Measurements from ENCODE around the gene LYL1.
A peak's percentile ranks its signal among the peaks of the same experiment; 100 is the strongest.

Gene LYL1

DNA sequence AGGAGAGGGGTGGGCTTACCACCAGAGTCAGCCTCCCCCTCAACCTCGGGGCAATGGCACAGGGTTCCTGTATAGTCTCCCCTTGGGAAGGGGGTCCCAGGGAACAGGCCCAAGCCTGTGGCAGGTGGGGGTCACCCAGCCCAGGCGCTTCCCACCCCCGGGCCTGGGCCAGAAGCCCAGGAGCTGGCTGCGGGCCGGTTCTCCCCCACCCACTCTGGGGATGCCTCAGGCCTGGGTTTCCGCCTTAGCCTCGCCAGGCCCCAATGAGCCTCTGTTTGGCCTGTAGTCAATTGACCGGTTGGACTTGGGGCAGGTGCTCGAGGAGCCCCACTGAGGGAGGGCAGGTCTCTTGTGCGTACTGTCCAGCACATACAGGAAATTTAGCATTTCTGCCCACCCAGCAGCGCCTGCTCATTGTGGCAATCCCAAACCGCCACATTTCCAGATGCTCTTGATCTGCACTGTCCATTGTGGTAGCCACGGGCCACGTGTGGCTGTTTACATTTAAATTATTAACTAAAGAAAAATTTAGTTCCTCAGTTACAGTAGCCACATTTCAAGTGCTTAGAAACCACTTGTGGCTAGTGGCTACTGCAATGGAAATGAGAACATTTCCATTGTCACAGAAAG is 9.9 kb downstream of the LYL1 start:
- DNase-seq (ENCODE audit: low read depth), result no peak

DNA sequence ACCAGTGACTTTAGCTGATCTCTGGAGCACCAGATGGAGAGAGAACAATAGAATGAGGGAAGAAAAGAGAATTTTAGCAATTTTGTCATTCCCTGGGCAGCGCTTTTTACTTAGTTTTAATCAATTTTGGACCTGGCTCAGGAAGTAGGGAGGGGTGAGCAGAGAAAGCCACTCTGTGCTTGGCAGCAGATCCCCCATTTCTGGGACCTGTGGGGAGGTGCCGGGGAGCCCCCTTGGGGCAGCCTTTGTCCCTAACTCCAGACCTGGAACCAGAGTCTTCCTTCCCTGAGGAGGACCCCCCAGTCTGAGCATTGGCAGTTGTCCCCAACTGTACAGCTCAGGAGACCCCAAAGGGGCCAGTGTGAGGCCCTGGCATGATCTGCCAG is 10.5 kb downstream of the LYL1 start:
- DNase-seq (ENCODE audit: low read depth), result no peak

DNA sequence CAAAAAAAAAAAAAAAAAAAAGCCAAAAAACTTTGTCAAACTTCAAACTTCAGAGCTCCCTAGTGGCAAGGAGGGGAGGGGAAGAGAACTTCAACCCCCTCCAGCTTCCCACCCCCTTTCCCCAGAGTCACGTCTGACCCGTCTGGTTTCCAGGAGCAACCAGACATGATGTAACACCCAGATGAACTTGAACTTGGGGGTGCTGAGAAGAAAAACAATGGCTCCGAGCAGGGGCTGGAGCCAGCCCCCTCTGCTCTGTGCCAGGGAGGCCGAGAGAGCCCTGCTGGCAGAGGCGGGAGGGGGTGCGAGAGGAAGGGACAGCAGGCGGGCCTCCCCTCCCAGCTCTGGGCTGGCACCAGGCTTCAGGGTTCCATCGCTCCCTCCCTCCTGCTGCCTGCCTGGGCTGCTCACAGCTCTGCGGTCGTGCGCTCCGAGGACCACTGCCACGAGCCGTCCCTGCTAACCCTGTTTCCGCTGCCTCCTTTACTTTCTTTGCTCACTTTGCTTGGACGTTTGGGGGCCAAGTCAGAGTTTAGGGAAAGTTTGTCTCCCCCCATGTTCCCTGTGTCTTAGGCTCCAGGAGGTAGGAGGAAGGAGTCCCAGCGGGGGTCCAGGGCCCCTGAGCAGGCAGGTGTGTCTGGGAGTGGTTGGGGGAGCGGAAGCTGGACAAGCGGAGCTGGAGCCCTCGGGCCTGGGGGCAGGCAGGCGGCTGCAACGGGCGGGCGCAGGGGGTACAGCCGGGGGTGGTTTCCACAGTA is 11.1 kb downstream of the LYL1 start:
- DNase-seq (ENCODE audit: low read depth), result no peak

DNA sequence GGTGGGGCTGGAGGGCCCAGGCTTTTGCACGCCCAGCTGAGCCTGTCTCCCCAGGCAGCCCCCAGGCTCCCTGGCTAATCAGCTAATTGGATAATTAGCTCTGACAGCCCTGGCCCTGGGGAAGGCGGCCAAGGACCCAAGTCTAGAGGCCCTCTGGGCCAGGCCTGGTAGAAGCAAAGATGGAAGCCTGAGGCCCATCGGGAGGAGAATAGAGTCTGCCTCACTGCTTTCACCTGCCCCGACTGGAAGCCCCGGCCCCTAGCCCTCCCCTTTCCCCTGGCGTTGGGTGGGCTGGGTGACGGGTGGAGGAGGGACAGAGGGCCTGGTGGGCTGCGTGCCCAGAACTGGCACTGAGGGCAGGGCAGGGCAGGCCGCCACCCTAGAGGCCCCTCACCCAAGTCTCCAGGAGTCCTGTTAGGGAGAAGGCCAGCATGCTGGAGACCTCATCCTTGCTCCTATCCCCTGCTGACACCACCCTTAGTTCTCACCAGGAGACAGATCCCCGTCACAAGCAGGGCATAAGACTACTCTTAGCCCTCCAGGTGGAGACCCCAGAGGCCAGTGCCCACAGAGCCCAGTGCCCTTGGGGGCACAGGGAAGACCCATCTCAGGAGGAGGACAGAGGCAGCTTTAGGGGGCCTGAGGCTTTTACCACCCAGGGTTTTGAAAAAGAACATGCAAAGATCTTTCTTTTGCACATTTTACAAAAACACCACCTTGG is 12.0 kb downstream of the LYL1 start:
- no peak for DNase-seq (ENCODE audit: low read depth)

DNA sequence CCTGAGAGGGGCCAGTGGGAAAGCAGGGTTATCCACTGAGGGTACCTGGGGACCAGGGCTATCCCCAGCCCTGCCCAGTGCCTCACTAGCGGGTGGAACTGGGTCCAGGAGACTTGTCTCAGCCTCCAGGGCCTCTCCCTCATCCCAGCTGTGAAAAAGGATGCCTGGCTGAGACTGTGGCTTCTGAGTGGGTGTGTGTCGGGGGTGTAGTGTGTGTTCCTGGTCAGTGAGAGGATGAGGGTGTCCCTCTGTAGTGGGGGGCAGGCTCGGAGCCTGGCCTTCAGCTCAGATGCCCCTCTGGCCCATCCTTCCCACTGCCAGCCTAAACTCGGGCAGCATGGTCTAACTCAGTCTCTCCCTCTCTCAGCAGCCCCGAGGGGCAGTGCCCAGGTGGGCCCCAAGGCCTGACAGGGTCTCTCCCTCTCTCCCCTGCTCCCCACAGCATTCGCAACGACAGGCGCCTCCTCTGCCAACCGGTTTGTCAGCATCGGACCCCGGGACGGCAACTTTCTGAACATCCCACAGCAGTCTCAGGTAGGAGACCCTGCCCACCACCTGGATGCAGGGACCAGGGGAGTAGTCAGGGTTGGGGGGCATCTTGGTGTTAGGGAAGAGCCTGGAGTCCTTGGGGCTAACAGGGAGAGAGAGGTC is 12.7 kb downstream of the LYL1 start:
- no peak for DNase-seq (ENCODE audit: low read depth)

DNA sequence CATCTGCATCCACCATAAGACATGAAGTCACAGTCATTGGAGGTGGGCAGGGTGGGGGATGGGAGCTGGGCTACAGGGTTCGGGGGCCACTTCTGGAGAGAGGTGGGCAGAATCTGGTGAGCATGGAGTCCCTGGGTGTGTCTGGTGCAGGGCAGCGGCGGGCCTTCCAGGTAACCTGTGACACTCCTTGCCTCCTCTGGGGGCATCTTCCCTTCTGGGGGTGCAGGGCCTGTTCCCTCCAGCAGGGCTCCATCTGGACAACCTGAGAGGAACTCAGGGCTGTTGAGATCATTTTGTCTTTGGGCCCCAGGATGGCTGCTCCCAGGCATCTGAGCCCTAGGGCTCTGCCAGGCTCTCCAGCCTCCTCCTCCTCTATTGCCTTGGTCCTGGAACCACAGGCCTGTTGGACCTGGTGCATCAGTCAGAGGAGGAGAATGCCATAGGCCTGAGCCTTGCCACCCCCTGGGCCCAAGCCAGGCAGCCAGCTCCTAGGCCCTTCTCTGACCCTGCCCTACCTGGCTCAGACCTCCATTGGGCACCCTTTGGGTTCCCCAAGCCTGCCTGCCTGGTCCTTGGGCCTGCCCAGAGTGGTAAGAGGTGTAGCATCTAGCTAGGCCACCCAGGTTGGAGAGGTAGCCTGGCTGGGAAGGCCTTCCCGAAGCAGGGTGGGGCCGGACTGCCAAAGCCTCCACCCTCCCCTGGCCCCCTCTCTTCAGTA is 13.4 kb downstream of the LYL1 start:
- DNase-seq (ENCODE audit: low read depth), result peak; percentile 64

DNA sequence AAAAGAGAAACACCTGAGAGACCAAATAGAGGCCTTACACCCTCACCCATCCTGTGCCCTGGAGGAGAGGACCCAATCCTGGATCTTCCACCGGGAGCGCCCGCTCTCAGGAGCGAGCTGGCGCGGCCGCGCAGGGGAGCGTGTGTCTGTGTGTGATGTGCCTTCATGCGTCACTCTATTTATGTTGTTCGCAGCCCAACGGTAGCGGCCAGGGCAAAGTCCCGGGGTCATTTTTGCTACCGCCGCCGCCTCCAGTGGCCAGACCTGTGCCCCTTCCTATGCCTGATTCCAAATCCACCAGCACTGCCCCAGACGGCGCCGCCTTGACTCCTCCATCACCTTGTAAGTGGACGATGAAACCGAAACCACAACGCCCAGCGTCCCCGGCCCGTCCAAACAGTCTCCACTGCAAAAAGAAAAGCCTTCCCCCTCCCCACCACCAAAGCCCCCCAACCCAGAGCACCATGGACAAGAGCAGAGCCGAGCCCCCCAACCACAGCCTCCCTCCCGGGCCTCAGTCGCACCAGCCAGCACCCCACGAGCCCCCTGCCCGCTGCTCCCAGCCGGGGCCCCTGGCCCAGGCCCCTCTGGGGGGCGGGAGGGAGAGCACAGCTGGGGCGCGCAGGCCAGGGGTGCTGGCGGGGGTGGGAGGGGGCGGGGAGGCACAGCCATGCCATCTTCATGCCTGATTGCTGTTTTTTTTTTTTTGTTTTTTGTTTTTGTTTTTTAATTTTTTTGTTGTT is 14.7 kb downstream of the LYL1 start:
- no peak for DNase-seq (ENCODE audit: low read depth)

DNA sequence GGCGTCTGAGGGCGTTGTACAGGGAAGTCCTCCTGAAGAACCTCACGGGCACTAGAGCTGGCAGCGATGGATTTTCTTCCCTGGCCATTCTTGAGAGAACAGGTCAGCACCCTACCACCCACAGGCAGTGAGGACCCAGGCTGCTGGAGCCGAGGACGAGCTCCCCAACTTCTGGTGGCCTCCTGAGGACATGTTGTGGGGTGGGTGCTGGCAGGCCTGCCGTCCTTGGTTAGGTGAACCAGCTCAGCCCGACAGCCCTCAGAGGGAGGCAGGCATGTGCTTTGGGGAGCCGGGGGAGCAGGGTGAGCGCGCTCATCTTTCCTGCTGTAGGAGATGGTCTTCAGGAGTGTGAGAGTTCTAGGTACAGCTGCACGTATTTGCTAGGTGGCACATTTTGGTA is 15.4 kb downstream of the LYL1 start:
- DNase-seq (ENCODE audit: low read depth), result no peak

DNA sequence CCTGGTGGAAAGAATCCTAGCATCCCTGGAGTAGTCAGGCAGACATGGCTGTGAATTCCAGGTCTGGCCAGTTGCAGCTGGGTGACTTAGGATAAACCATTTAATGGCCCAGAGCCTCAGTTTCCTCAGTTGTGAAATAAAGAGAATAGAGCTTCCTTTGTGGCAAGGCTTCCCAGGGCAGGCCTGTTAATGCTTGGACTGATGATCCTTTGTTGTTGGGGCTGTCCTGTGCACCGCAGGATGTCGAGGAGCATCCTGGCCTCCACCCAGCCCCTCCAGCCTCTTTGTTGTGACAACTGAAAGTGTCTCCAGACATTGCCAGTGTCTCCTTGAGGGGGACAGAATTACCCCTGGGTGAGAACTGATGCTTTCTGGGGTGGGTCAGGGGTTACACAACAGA is 16.3 kb downstream of the LYL1 start:
- DNase-seq (ENCODE audit: low read depth), result no peak

DNA sequence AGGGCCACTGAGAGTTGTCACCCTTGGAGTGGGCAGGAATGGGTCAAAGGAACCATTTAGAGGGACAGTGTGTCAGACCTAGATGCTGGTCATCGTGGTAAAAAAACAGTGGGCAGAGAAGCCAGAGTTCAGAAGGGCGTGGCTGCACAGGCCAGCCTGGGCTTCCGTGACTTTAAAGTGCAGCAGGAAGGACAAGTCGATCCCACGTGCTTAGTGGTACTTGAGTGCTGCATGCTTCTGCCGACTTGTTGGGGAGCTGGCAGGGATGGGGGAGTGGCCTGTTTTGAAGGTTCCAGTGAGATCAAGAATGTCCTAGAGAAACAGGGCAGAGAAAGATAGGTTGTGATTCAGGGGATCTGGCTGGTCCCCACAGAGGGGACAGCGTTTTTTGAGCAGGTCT is 17.0 kb downstream of the LYL1 start:
- DNase-seq (ENCODE audit: low read depth), result no peak

DNA sequence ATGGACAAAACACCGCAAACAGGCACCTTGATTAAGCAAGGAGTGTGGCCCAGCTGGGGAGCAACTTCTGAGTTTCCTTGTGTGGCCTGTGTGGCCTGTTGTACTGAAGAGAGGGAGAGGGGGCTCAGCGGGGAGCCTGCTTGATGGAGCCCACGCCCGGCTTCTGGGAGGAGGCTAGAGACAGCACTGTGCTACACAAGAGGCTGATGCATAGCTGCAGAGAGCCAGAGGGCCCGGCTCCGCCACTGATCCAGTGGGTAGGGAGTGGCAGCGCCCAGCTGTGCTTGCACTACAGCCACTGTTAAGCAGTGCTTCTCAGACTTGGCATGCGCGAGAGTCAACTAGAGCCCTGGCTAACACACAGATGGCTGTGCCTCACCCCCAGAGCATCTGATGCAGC is 19.0 kb downstream of the LYL1 start:
- no peak for DNase-seq (ENCODE audit: low read depth)

DNA sequence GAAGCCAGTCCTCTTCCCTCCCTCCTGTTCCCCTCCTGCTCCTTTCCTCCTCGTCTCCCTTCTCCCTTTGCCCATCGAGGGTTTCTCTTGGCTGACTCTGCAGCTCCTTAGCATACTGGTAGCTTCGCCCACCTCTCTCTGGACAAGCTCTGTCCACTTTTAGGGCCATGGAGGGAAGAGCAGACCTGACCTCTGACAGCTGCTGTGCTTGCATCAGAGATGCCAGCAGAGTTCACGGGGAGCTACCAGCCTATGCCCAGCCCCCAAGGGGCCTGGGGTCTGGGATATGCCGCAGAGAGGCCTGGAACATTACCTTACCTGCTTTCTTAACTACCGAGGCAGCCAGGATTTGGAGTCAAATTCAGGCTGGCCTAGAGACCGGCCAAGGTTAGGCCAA is 19.7 kb downstream of the LYL1 start:
- DNase-seq (ENCODE audit: low read depth), result no peak

DNA sequence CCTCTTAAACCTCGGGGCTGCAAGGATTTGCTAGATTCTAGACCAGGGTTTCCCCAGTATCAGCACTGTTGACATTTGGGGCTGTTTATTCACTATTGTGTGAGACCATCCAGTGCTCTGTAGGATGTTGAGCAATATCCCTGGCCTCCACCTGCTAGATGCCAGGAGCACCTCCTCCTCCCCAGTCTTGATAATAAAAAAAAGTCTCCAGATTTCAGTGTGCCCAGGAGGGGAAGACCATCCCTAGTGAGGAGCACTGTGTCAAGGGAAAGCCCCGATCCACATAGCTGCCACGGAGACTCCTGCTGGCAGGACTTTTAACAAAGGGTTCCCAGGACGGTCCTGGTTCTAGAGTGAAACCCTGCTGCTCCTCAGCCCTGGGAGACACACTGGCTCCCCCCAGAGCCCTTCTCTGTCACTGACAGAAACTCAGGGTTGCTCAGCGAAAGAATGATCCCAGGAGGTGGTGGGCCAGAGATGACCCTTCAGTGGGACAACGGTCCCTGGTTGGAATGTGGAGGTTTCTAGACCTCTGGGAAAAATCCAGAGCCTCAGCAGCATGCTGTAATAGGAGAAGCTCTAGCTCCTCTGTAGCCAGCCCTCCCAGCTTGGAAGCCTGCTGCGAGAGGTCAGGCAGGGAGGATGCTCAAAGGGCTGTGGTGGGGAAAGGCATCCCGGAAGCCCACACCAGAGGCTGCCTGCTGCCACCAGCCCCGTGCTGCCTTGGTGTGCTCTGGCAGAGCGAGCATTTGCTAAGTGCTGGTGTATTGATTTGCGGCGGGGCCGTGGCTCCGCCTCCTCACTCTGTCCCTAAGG is 20.3 kb downstream of the LYL1 start:
- DNase-seq (ENCODE audit: low read depth), result peak; percentile 53

DNA sequence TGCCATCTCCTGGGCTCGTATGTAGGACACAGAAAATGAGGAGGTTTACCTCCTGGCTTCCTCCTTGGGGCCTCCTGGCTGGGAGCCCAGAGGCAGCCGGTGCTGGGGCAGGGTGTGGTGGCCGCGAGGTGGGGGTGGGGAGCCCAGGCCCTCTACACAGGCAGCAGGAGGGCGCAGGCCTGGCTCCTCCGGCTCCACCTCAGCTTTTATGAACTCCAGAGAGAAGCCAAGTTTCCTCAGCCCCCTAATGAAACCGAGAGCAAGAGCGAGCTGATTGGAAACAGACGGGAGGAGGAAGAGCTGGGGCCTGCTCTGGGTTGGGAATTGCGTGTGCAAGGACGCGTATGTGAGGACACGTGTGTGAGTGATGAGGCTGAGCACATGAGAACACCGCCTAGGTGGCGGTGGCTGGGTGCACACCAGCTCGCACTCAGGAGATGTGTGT is 23.1 kb downstream of the LYL1 start:
- no peak for DNase-seq (ENCODE audit: low read depth)

DNA sequence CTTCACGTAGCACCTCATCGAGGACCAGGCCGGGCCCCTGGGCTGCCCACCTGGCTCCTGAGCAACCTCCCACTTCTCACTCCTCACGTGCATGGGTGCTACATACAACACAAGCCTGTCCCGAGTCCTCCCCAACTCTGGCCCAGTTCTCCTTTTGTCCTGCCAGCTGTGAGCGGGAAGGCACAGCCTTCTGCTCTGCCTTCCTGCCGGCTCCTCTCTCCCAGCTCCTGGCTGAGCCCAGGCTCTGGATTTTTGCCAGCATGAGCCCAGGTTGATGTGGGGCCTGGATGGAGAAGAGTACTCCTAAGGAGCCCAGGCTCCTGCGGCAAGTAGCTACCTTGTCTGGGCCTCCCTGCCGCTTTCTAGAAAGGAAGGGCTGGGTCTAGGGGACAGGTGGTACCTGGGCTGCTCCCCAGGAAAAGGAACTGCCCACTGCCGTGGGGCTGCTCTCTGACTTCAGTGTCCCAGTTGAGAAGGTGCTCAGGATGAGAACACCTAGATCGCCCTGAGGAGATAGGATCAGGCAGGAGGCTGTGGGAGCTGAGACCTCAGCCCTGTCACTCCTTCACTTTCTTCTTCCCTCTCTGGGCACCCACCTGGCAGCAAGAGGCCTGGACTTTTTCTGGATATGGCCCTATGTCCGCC is 23.6 kb downstream of the LYL1 start:
- no peak for DNase-seq (ENCODE audit: low read depth)

DNA sequence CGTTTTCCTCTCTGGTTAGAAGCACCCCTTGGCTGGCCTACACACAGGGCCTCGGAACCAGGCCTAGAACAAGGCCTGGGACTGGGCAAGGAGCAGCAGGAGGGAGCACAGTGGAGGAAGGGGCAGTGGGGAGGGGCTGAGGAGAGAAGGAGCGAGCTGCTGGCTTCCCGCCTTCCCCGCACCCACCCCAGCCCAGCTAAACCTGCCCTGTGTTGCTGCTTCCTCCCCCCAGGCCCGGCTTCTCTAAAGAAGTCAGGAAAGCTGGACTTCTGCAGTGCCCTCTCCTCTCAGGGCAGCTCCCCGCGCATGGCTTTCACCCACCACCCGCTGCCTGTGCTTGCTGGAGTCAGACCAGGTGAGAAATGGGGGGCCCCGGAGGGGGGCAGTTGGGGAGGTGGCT is 24.3 kb downstream of the LYL1 start:
- DNase-seq (ENCODE audit: low read depth), result no peak

DNA sequence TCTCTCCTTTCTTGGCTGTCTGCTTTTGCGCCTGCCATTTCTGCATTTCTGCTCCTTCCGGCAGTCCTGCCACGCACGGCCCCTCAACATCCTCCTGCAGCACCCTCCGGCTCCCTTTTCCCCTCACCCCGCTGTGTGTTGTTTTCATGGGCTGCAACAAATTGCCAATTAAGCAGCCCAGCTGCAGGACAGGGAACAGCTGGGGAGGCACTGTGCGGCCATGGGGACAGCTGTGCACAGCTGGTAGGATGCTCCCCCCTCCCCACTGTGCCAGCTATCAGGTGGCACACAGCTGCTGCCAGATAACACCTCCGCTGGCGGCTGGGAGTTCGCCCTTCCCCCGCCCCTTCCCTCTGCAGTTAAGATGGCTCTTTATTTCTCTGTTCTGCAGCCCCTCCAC is 25.4 kb downstream of the LYL1 start:
- no peak for DNase-seq (ENCODE audit: low read depth)

DNA sequence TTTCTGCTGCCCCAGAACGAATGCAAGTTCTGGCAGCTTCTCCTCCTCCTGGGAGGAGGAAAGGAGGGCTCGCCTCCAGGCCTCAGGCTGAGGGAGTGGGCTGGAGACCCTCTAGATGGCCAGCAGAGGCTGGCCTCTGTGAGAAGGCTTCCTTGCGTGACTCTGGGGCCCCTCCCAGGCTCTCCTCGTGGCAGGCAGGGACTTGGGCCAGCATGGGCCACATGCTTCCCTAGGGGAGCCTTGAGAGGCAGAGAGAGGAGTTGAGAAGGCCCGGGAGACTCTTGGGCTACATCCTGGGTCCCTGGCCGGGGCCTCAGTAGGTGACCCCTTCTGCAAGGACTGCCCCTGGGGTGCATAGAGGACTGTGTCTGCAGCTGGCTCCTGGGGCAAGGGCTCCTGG is 25.9 kb downstream of the LYL1 start:
- no peak for DNase-seq (ENCODE audit: low read depth)

DNA sequence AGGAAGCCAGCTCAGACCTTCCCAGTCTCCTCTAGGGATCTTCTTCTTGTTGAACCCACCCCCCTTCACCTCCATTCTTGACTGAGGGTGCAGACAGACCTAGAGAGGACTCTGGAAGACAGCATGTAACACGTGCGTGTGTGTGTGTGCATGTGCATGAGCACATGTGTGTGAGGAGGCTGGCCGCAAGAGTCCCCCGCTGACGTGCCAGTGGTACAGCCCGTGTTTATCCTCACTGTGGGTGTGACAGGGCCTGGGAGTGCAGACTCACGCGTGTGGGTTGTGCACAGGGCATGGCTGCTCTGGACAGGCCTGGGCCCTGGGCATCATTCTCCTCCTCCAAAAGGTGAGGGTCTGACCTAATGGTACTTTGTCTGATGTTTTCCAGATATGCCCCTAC is 26.3 kb downstream of the LYL1 start:
- DNase-seq (ENCODE audit: low read depth), result no peak

DNA sequence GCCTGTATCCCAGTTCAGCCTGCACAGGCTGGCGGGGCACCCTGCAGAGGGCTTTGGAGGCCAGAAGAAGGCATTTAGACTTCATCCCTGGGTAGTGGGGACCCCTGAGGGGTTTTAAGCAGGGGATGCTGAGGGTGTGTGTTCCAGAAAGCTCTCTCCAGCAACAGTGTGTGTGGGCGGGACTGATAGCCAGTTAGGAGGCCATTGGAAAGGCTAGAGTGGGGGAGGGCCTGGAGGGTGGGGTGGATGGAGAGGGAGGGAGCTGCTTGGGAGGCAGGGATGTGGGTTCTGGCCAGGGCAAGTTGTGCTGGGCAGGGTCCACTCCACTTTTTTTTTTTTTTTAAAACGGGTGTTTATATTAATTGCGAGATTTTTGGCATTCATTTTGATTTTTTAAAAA is 28.3 kb downstream of the LYL1 start:
- no peak for DNase-seq (ENCODE audit: low read depth)
